Testis (tissue), 3 donors: ENCODE measurements around the gene SIVA1. TPM values are rescaled to one million over a fixed set of nuclear protein-coding genes. Genes with fewer than 3 reads are reported as not detected.
A peak's percentile ranks its signal among the peaks of the same experiment; 100 is the strongest.

Source experiments
- DNase-seq: peaks from one replicate; pipeline ENCODE4 v3.0.0-alpha.2; 2019
- H3K27ac ChIP-seq, 2 donors: fragments of 200-600 bp; sonication (generic); one replicate each; pipeline ENCODE4 v1.5.1; 2019
- H3K27me3 ChIP-seq: fragments of 200-600 bp; sonication (generic); one replicate; pipeline ENCODE4 v1.5.1; 2019
- H3K36me3 ChIP-seq: fragments of 200-600 bp; sonication (generic); one replicate; pipeline ENCODE4 v1.5.1; 2017; ENCODE audit warnings: low read depth; ENCODE audit errors: missing control alignments
- H3K4me1 ChIP-seq: fragments of 200-600 bp; sonication (generic); one replicate; pipeline ENCODE4 v1.5.1; 2019
- H3K4me3 ChIP-seq, 2 donors: fragments of 200-600 bp; sonication (generic); one replicate each; pipeline ENCODE4 v1.5.1; 2017 to 2019
- H3K9me3 ChIP-seq: fragments of 200-600 bp; sonication (generic); one replicate; pipeline ENCODE4 v1.5.1; 2017
- CTCF ChIP-seq, 3 experiments: fragments of 450-650 bp in 2 of 3; fragments of 200-600 bp in 1 of 3; sonication (generic) in 1 of 3; IDR thresholded peaks; one replicate each; pipeline ENCODE4 v1.5.1; 2016 to 2019; ENCODE audit warnings: antibody characterized with exemption in 3 of 3, mild to moderate bottlenecking in 2 of 3, moderate library complexity in 1 of 3
- POLR2A ChIP-seq: fragments of 450-650 bp; IDR thresholded peaks from one replicate; pipeline ENCODE4 v1.6.1; 2017; ENCODE audit warnings: antibody characterized with exemption, mild to moderate bottlenecking, moderate library complexity
- WGBS, 2 donors: methylation state at CpG; one replicate each; pipeline ENCODE4 v1.1.5; 2018; 5-methylcytosine and 5-hydroxymethylcytosine counted together
- intact Hi-C: fragments of 100-400 bp; cut with DNase I; formaldehyde crosslinking; loops from one replicate; pipeline ENCODE4 v1.15.1; 2023; ENCODE audit warnings: low total_unique reads
- polyA plus RNA-seq: library from polyadenylated mRNA; stranded (reverse); fragments of 350-450 nt; fragmentation: Illumina TruSeq; extraction: RNeasy Lipid Tissue Mini Kit (QIAGEN cat#74804); gene quantifications from one replicate; pipeline ENCODE4 v1.2.3, GENCODE V29; 2014; ENCODE audit warnings: low read depth, low replicate concordance; ENCODE audit not compliant: insufficient read depth
- total RNA-seq, 2 donors: library from RNA; depleted of rRNA; stranded (reverse); fragments of >200 nt; gene quantifications; one replicate each; pipeline ENCODE4 v1.2.3, GENCODE V29; 2016

SIVA1 gene
- total and polyA plus RNA-seq, 3 donors from 2014 or later = 99.5 to 247 (median 236) TPM

GRCh38 chr14:104723651-104724406, 29.1 kb upstream of the SIVA1 start, which contains the start of gene ADSS1:
Gene ADSS1 (plus strand): TSS chr14:104724229. CDS start chr14:104724271, 42 bp downstream.
- TF ChIP-seq POLR2A (no peak), CTCF (IDR thresholded peaks at IDR 0.05) (peak; percentile 76 to 86 (median 80))
- DNase-seq = peak; percentile 67
- H3K27ac ChIP-seq = no peak within 1 kb of the TSS
- H3K27me3 ChIP-seq = no peaks in the 10 kb centered on the region
- H3K4me1 ChIP-seq = peaks cover 10% of the 10 kb centered on the region
- H3K36me3 ChIP-seq = no peaks in the 10 kb centered on the region
- peak within 1 kb of the TSS; percentile 60 to 67 for H3K4me3 ChIP-seq
- intact Hi-C loops = no loop called here
- 2 to 4% methylated on average over 13 to 51 of the region's 82 CpGs for WGBS, 2 donors
- no peaks in the 10 kb centered on the region for H3K9me3 ChIP-seq

- H3K27me3 ChIP-seq = no peaks in the 10 kb centered on the region
- no peak for DNase-seq
- H3K4me3 ChIP-seq = peak overlapping the region; percentile 60 to 67
- TF ChIP-seq CTCF (IDR thresholded peaks at IDR 0.05) = no peak
- no peak for TF ChIP-seq POLR2A
- no peaks in the 10 kb centered on the region for H3K9me3 ChIP-seq
- 14 to 15% methylated on average over 15 to 23 of the region's 27 CpGs for WGBS, 2 donors
- H3K36me3 ChIP-seq = no peaks in the 10 kb centered on the region
- H3K27ac ChIP-seq = no peak overlapping the region
- intact Hi-C loops = no loop called here
- peaks cover 10% of the 10 kb centered on the region for H3K4me1 ChIP-seq
These were observed 28.5 kb upstream of the SIVA1 start for GRCh38 chr14:104724407-104724980.

- H3K4me1 ChIP-seq = peaks cover 10% of the 10 kb centered on the region
- TF ChIP-seq CTCF (IDR thresholded peaks at IDR 0.05) = no peak
- no peak for TF ChIP-seq POLR2A
- peak; percentile 51 for DNase-seq
- intact Hi-C loops = no loop called here
- peak overlapping the region in 1 of 2 donors; percentile 67 for H3K4me3 ChIP-seq
- H3K9me3 ChIP-seq = no peaks in the 10 kb centered on the region
- H3K27me3 ChIP-seq = no peaks in the 10 kb centered on the region
- WGBS, 2 donors = 58 to 78% methylated on average over 10 to 24 of the region's 24 CpGs
- no peak overlapping the region for H3K27ac ChIP-seq
- no peaks in the 10 kb centered on the region for H3K36me3 ChIP-seq
These were observed 27.8 kb upstream of the SIVA1 start for GRCh38 chr14:104724981-104725771.

GRCh38 chr14:104725772-104726548, 27.0 kb upstream of the SIVA1 start:
- Histone ChIP-seq H3K27ac (no peak overlapping the region), H3K4me3 (no peak overlapping the region), H3K27me3 (no peaks in the 10 kb centered on the region), H3K36me3 (no peaks in the 10 kb centered on the region), H3K9me3 (no peaks in the 10 kb centered on the region), H3K4me1 (peaks cover 10% of the 10 kb centered on the region)
- no peak for TF ChIP-seq CTCF (IDR thresholded peaks at IDR 0.05)
- TF ChIP-seq POLR2A = no peak
- intact Hi-C loops = no loop called here
- WGBS, 2 donors = 82 to 87% methylated on average over 19 to 24 of the region's 25 CpGs
- DNase-seq = no peak
